HG03457 (cell line): ENCODE results near the gene IL26.

Source experiments
- ATAC-seq: cut with Tn5 transposase; IDR thresholded peaks from one replicate; pipeline ENCODE4 v1.9.1; 2021; ENCODE audit warnings: moderate number of reproducible peaks; ENCODE audit not compliant: unreplicated experiment

The IL26 gene, protein sequence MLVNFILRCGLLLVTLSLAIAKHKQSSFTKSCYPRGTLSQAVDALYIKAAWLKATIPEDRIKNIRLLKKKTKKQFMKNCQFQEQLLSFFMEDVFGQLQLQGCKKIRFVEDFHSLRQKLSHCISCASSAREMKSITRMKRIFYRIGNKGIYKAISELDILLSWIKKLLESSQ

DNA sequence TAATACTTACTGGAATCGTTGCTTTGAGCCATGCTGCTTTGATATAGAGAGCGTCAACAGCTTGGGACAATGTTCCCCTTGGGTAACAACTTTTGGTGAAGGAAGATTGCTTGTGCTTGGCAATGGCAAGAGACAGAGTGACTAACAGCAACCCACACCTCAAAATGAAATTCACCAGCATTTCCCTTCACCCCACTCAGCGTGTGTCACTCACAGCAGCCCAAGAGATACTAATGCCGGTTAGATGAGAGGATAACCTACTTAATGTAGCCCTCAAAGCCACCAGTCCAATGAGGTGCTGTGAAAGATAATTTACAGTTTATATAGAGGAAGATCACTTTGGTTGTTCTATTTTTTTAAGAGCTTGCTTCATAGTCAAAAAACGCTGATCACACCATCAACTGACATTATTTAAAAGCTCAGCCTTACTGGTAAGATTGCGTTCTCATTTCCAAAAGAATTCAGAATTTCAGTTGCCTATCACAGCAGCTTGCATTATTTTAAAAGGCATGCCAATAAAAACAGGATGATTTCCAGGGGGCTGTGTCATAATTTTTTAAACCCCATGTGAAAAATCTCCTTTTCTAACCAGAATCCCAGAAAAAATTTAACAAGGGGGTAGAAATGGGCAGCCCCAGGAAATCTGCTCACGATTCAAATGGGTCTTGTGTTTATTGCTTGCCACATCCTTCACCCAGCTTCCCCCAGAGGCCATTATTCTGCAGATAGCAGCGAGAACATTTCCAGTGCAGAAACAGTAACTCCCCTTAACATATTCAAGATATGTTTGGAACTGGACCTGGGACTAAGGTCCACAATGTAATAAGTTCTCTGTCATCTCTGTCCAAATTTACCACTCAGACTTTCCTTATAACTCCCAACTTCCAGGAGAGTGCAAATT is at the start of gene IL26:
TSS of gene IL26 (minus strand) at position 235 of the 901 bp plus-strand sequence. CDS start at position 181, 54 bp downstream.
- ATAC-seq, result no peak

DNA sequence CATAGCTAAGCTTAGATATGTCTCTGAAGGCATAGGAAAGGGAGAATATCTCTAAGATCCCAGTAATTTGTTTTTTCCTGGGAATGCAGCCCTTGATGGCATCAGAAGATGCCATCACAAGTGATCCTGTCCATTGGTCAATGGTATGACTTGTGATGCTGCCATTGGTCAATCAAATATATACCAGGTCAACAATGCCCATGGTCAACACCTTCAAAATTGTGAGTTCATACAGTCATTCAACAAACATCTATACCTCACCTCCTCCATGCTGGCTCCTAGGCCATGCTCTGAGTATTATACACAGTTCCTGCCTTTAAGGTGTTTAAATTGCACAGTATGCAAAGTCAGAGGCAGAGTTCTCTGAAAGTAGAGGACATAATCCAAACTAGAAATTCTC is 47.1 kb upstream of the IL26 start:
- ATAC-seq, result no peak

DNA sequence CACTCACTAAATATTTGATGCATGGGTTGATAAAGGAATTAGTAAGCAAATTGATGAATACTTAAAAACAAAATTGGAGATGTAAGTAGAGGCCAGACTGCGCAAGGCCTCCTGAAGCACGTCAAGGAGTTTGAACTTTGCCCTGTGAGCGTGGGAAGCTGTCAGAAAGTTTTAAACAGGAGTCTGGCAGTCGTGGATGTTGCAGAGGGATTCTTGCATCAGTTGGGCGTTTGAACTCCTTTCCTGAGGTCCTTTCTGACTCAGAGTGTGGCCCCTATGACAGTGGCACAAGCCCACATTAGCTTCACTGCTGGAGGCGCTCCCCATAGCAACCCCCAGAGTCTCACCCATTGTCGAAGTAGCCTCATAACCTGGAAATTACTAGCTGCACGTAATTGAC is 45.7 kb upstream of the IL26 start:
- no peak for ATAC-seq

DNA sequence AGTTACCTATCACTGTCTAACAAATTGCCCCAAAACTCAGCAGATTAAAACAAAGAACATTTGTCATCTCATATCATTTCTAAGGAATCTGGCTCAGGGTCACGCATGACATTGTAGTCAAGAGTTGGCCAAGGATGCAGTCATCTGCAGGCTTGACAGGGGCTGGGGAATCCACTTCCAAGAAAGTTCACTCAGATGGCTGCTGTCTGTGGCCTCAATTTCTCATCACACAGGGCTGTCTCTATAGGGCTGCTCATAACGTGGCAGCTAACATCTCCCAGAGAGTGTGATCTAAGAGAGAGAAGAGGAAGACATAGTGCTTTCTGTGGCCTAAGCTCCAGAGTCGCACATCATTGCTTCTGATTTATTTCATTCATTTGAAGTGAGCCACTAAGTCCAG is 44.7 kb upstream of the IL26 start:
- ATAC-seq, result no peak

DNA sequence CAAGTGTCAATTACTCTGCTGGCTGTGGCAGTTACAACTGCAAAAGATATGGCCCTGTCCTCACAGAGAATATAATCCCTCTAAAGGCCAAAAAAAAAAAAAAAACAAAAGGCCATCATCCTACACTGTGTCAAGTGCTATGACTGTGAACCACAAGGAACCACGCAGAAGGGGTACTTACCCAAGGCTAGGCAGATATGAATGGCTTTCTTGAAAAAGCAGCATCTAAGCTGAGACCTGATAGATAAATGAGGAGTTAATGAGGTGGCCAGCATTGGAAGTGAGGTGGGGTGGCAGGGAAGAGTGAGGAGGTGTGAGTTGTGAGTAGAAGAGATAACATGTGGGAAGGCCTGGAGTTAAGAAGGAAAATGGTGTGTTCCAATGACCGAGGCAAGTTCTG is 44.2 kb upstream of the IL26 start:
- no peak for ATAC-seq

DNA sequence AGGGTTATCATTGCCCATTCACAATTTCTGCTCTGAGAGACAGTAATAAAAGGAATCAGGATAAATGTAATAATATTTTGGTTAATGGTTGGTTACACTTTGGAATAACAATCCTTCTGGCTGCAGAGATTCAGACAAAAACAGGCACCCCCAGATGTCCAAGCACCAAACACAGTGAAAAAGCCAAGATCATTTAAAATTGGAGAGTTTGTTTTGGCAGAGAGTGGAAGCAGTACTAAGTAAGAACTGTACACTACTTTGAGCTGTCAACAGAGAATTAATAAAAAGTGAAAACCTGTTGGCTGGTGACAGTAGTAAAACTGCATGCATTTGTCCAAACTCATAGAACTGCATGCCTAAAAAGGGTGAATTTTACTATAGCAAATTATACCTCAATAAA is 43.4 kb upstream of the IL26 start:
- no peak for ATAC-seq

DNA sequence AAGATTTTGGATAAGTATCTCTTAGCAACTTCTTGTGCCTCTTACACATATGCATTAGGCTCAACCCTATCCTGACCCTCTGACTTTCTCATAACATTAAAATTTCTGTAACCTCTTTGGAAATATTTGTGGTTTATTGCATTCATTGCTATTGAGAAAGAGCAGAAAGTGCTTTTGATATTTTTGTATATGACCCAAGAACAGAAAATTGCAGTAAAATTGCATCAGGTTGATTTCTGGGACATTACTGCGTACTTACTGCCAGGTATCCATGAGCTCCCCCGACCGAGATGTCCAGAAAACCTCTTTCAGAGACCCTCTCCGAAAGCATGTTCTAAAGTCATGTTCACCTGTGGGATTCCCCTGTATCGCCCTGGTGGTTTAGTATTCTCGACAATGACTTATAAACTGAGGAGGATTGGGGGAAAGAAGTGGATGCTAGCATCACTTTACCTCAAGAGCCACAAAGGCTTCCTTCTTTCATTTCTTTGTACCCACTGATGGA is 42.3 kb upstream of the IL26 start:
- ATAC-seq, result no peak

DNA sequence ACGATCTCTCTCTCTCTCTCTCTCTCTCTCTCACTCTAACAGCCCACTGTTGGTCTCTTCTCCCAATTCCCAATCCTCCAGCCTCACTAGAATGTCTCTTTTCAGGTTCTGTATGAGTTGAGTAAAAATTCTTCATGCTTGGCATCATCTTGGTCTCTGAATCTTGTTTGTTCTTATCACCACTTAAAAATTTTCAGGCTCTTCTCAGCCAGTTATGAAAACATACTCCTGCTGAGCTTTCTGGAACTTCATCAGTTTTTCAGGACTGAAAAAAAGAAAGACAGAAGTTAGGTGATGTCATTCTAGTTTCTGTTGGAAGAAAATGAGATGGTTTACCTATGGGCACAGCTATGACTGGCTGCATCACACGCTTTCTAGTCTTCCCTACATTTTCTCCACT is 39.2 kb upstream of the IL26 start:
- no peak for ATAC-seq

DNA sequence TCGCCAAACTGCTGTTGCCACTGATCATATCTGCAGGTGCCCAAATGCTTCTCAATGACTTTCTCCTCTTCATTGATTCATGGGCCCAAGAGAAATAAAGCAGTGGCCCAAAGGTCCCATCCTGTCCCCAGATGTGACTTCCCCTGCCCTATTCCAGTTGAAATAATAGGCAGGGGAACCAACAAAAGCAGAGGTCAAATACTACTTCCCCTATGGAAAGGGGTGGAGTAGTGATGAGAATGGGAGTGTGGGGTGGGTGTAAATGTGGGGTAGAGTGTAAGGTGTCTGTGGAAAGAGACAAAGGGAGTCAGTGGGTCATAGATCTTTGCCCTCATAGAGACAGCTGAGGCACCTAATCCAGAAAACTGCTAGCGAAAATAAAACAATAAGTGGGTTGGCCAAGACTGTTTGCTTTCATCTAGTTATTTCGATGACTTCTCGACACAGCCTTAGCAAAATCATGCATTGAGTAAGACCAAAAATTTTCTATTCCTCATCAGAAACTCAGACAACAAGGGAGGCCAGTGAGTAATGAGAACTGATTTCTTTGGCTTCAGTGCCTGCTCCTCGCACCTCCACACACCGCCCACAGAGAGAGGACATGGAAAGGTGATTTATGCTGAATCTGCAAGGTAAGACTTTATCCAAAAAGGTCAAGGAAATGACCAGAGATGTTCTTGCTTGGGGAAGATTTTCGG is 38.7 kb upstream of the IL26 start:
- ATAC-seq, result no peak

DNA sequence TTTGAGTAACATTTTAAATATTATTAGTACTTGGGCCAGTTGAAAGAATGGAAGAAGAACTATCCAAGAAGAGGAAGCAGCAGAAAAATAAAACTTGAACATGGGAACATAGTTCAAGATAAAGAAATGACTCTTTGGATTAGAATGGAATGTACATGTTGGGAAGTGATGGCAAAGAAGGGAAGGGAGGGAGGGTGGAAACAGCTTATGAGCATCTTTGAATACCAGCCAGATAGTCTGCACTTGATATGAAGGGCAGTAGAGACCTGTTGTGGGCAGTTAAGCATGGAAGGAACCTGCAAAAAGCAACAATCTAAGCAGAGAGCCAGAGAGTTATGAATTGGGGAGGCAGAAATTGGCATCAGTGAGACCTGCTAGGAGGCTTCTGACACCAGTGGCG is 37.8 kb upstream of the IL26 start:
- no peak for ATAC-seq

DNA sequence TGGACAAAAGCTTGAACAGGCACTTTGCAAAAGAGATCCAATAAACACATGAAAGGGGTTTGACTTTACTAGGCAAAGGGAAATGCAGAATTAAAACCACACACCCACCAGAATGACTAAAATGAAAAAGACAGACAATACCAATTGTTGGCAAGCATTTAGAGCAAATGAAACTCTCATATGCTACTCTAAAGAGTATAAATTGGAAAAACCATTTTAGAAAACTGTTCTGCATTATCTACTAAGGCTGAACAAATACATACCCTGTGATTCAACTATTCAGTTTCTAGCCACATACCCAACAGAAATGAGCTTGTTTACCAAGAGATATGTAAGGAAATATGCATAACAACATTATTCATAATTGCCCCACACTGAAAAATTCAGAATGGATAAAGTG is 36.3 kb upstream of the IL26 start:
- no peak for ATAC-seq

DNA sequence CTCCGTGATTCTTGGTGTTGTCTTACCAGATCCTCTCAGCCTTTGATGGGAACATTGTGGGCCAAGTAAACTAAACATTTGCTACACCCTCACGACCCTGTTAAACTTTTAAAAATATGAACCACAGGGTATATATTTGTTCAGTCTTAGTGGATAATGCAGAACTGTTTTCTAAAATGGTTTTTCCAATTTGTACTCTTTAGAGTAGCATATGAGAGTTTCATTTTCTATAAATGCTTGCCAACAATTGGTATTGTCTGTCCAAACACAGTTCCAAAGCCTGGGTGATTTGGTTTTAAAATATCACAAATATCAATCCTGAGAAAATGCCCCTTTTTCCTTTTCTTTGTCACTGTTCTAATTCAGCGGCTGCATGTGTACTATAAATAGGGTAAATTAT is 34.5 kb upstream of the IL26 start:
- no peak for ATAC-seq

DNA sequence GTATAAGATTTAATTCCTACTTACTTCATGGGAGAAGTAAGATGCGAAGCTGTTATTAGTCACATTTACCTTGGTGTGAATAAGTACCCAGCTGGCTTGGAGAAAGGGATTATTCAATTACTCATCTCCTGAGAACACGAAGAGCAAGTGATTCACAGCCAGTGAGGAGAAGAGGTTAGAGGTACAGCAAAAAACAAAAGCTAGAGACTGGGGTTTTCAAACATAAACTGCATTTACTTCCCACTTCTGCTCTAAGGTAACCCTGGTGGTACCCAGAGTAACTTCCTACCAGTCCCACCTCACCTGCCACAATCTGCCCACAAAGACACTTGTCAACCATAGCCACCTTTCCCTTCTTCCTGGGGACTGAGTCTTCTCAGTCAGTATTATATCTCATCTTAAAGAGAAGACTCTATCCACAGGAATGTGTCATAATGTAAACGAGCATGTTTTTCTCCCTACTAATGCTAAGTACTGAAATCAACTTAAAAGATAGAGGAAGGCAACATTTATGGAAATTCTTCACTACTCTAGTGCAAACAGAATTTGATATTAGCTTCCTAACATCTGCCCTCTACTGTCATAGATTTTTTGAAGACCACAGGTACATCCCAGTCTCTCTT is 33.8 kb upstream of the IL26 start:
- no peak for ATAC-seq

DNA sequence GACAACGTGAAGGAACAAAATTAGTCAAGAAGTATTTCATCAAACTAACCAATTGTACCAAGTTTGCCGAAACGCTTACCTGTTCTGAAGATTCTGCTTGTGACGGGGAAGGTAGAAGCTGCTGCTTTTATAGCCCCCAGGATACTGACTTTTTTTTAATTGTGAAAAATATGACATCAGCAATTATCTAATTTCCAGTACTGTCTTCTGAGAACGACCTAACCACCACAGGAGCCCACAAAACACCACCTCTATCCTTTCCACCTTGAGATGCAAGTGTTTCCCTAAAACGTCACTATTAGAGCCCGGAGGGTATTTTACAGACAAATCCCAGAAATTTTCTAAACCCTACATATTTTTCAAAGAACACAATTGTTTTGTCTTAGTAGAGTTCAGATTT is 27.9 kb upstream of the IL26 start, which contains the start of gene IL22:
TSS of gene IL22 (minus strand) at position 101 of the 400 bp plus-strand sequence. CDS start 156 bp downstream, outside the sequence.
- no peak for ATAC-seq

DNA sequence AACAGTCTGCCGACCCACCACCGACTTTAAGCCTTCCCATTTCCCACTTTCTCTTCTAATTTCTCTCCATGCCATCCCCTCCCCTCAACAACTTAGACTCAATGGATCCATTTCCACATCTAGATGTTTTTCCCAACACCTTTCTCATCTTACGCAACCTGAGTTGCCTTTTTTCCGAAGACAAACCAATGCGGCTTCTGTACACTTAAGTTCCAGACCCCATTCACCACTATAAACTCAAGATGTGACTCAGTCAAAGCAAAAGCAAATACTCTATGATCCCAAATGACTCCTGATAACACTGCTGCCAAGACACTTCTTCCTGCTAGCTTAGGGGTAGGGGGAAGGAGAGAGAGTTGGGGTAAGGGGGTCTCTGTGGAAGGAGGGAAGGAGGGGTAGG is 26.5 kb upstream of the IL26 start:
- no peak for ATAC-seq

DNA sequence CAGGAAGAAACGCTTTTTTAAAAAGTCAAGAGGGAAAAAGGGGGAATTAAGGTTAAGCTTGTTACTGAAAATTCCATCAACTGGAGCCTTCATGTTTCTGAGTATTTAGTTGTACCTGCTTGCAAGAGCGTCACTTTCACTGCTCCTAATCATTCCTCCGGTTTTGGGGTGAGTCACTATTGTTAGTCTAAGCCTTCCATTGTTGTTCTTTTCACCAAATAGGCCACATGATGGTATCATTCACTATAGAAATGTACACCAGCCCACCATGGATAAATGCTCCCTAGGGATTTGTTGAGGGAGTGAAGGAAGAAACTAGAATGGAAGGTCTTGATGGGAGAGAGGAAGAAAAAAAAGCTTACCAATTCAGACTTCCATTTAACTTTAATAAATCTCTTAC is 24.8 kb upstream of the IL26 start:
- ATAC-seq, result no peak

DNA sequence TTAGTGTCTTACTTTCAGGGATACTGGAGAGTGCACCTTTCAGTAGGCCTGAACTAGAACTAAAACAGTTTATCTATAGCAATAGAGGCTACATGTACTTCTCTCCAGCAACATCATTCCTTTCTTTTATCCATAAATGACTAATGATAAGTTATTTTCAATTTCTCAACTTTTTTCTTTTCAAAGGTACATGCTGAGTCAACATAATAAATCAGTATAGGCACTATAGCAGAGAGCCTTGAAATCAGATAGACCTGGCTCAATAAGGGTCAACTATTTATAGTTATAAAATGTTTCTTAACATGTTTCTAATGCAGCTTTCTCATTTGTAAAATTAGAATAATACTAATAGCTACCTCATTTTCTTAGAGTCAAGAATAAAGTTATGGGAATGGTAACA is 22.2 kb upstream of the IL26 start:
- no peak for ATAC-seq

DNA sequence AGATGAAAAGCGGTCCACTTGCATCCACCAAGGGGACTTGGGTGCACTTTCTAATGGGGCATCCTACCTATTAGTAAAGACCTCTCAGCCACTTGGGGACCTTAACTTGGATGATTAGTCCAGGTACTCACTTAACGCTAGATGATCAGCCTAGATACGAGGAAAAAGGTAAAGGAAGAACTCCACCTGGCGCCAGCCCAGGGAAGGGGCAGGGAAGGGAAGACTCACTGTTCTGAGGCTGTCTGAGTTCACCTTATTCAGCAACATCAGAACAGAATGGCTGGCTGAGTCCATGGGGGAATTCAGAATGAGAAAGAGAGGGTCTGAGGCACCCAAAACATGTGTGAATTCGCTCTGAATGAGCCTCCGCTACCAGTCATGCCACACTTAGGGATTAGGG is 20.7 kb upstream of the IL26 start:
- ATAC-seq, result no peak

DNA sequence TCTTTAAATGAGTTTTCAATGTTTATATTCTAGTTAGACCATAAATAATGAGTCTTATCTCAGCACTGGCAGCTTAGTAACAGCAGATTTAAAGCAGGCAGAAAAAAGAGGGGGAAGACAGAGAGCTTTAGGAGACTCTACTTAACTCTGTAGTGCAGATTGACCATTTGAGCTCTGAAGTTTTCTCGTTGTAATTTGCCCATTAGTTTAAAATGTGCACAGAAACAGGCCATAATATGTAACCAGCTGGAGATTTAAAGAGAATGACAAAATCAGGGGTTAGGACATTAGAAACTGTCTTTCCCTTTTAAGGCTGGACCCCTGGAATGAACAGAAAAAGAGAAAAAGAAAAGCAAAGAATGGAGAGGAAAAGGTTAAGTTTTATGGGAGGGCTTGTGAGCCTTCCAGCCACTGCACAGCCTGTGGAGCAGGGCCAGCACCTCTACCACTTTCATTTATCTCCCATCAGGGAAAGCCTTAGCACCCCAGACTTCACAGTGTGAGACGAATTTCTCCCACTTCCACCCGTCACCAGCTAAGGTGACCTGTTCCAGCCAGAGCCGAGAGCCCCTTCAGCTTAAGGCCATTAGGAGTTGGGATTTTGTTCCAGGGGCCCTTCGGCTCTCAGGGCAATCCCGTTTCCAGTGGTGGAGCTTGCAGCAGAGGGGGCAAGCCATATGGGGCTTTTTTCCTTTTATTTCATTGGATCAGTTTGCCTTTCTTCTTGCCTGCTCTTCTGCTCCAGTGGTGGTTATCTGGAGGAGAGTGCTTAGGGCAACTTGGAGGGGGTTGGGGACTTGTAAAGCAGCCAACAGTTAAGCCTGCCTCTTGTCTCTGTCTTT is 19.8 kb upstream of the IL26 start:
- ATAC-seq, result no peak

DNA sequence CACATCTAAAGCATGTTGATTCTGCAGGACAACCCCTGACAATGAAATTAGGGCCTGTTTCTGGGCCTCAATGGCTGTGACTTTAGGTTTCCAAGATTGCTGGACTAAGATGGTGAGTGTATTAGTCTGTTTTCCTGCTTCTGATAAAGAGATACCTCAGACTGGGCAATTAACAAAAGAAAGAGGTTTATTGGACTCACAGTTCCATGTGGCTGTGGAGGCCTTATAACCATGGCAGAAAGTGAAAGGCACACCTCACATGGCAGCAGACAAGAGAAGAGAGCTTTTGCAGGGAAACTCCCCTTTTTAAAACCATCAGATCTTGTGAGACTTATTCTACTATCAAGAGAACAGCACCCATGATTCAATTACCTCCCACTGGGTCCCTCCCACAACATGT is 17.2 kb upstream of the IL26 start:
- ATAC-seq, result no peak
